ENCODE data around the gene DHX35. TPM values are rescaled to one million over a fixed set of nuclear protein-coding genes. Genes with fewer than 3 reads are reported as not detected.

The DHX35 gene
- polyA plus RNA-seq, 1 donor from 2014 or later: 21.3 TPM

DNA sequence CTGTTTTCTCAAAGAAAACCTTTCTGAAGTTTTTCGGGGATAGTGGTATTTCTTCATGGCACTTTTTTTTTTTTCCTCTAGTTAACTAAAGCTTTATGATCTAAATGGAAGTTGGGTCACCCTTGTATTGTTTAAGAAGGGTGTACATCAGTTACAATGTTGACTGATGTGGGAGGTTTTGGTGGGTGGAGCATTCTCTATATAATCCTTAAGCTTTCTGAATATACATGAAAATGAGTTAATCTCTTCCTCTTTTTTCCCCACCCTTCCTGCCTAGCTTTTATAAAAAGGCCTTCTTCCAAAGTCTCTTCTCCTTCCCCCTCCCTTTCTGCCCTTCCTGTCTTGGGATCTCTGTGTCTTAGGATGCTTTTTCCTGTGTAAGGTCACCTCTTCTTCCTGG lies 47.2 kb downstream of the DHX35 start:
- Histone ChIP-seq H3K9me2 (ENCODE audit: insufficient read depth, low read length) (no peaks in the 10 kb centered on the region), H3K4me2 (ENCODE audit: low read length) (no peak overlapping the region), H3K27me3 (ENCODE audit: insufficient read depth, low read depth, low read length) (no peaks in the 10 kb centered on the region), H3F3A (ENCODE audit: insufficient read depth, low read length, poor library complexity, severe bottlenecking) (no peaks in the 10 kb centered on the region), H3K36me3 (ENCODE audit: insufficient read depth, low read length) (peaks cover 26% of the 10 kb centered on the region), H4K20me1 (ENCODE audit: insufficient read depth) (no peaks in the 10 kb centered on the region), H3K4me3 (ENCODE audit: low read length) (no peak overlapping the region), H3K79me2 (replicated peaks; ENCODE audit: insufficient read depth, low read length) (no peaks in the 10 kb centered on the region), H3K27ac (ENCODE audit: low read length) (no peak overlapping the region), H3K9ac (ENCODE audit: low read length) (no peak overlapping the region), H3K9me3 (ENCODE audit: low read length) (no peaks in the 10 kb centered on the region), H2AFZ (ENCODE audit: low read depth, low read length) (no peak overlapping the region)
- TF ChIP-seq MXI1 (conservative IDR thresholded peaks at IDR 0.05; ENCODE audit: poor library complexity, severe bottlenecking) (no peak), POLR2AphosphoS5 (IDR thresholded peaks at IDR 0.05) (no peak), EZH2 (IDR thresholded peaks at IDR 0.05; ENCODE audit: borderline replicate concordance, insufficient read depth, low read length, poor library complexity, severe bottlenecking) (no peak), CTCF (IDR thresholded peaks at IDR 0.05; ENCODE audit: poor library complexity, severe bottlenecking) (no peak), EP300 (conservative IDR thresholded peaks at IDR 0.05; ENCODE audit: poor library complexity, severe bottlenecking) (no peak), SMC3 (conservative IDR thresholded peaks at IDR 0.05; ENCODE audit: poor library complexity) (no peak), TAF1 (IDR thresholded peaks at IDR 0.05; ENCODE audit: low read depth) (no peak), RAD21 (conservative IDR thresholded peaks at IDR 0.05) (no peak)
- TF ChIP-seq, protein P1, sequence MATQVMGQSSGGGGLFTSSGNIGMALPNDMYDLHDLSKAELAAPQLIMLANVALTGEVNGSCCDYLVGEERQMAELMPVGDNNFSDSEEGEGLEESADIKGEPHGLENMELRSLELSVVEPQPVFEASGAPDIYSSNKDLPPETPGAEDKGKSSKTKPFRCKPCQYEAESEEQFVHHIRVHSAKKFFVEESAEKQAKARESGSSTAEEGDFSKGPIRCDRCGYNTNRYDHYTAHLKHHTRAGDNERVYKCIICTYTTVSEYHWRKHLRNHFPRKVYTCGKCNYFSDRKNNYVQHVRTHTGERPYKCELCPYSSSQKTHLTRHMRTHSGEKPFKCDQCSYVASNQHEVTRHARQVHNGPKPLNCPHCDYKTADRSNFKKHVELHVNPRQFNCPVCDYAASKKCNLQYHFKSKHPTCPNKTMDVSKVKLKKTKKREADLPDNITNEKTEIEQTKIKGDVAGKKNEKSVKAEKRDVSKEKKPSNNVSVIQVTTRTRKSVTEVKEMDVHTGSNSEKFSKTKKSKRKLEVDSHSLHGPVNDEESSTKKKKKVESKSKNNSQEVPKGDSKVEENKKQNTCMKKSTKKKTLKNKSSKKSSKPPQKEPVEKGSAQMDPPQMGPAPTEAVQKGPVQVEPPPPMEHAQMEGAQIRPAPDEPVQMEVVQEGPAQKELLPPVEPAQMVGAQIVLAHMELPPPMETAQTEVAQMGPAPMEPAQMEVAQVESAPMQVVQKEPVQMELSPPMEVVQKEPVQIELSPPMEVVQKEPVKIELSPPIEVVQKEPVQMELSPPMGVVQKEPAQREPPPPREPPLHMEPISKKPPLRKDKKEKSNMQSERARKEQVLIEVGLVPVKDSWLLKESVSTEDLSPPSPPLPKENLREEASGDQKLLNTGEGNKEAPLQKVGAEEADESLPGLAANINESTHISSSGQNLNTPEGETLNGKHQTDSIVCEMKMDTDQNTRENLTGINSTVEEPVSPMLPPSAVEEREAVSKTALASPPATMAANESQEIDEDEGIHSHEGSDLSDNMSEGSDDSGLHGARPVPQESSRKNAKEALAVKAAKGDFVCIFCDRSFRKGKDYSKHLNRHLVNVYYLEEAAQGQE (IDR thresholded peaks at IDR 0.05; ENCODE audit: borderline replicate concordance): no peak

DNA sequence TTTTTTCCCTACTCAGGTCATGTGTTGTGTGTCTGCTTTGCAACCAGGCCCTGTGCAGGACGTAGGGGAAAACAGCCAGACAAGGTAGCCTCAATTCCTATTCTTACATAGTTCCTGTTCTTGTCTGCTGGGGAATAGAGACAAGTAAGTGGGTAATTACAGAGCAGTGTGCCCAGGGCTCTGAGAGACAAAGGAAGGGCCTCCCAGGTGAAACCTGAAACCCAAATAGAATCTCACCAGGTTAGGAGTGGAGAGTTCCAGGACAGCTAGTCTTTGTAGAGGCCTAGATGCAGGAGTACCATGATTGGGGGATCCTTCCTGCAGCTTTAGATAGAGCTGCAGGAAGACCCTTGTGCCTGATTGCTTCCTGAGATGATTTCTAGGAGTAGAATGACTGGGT lies 48.4 kb downstream of the DHX35 start:
- H2AFZ ChIP-seq (ENCODE audit: low read depth, low read length): no peak overlapping the region
- no peaks in the 10 kb centered on the region for H3K9me2 ChIP-seq (ENCODE audit: insufficient read depth, low read length)
- H3K36me3 ChIP-seq (ENCODE audit: insufficient read depth, low read length): peaks cover 38% of the 10 kb centered on the region
- no peak overlapping the region for H3K9ac ChIP-seq (ENCODE audit: low read length)
- H3K27me3 ChIP-seq (ENCODE audit: insufficient read depth, low read depth, low read length): no peaks in the 10 kb centered on the region
- no peaks in the 10 kb centered on the region for H4K20me1 ChIP-seq (ENCODE audit: insufficient read depth)
- no peaks in the 10 kb centered on the region for H3K79me2 ChIP-seq (replicated peaks; ENCODE audit: insufficient read depth, low read length)
- no peak overlapping the region for H3K4me3 ChIP-seq (ENCODE audit: low read length)
- no peak overlapping the region for H3K27ac ChIP-seq (ENCODE audit: low read length)
- H3K9me3 ChIP-seq (ENCODE audit: low read length): no peaks in the 10 kb centered on the region
- no peaks in the 10 kb centered on the region for H3F3A ChIP-seq (ENCODE audit: insufficient read depth, low read length, poor library complexity, severe bottlenecking)
- no peak overlapping the region for H3K4me2 ChIP-seq (ENCODE audit: low read length)
- TF ChIP-seq TAF1 (IDR thresholded peaks at IDR 0.05; ENCODE audit: low read depth) (no peak), CTCF (IDR thresholded peaks at IDR 0.05; ENCODE audit: poor library complexity, severe bottlenecking) (no peak), SMC3 (conservative IDR thresholded peaks at IDR 0.05; ENCODE audit: poor library complexity) (no peak), MXI1 (conservative IDR thresholded peaks at IDR 0.05; ENCODE audit: poor library complexity, severe bottlenecking) (no peak), RAD21 (conservative IDR thresholded peaks at IDR 0.05) (no peak), EZH2 (IDR thresholded peaks at IDR 0.05; ENCODE audit: borderline replicate concordance, insufficient read depth, low read length, poor library complexity, severe bottlenecking) (no peak)
- TF ChIP-seq, protein P1 (IDR thresholded peaks at IDR 0.05; ENCODE audit: borderline replicate concordance): no peak

Data from neural cell (in vitro differentiated cells).